ENCODE measurements around the gene CEBPE.

CEBPE gene

GRCh38 chr14:23101213-23101970, 17.7 kb downstream of the CEBPE start:
- no peak for DNase-seq

- no peak for DNase-seq
Measured at GRCh38 chr14:23099212-23099861, 19.7 kb downstream of the CEBPE start.

- peak; percentile 94 for DNase-seq
Measured at GRCh38 chr14:23097786-23098185, 21.3 kb downstream of the CEBPE start.

GRCh38 chr14:23095196-23096108, 23.6 kb downstream of the CEBPE start, which contains the start of gene C14orf119:
Gene C14orf119, plus strand, starts transcription at chr14:23095505. Its CDS starts 2,154 bp downstream, at chr14:23097659.
- peak; percentile 100 for DNase-seq

- DNase-seq = peak; percentile 96
Measured at GRCh38 chr14:23094666-23095195, 24.3 kb downstream of the CEBPE start, which contains the start of gene ACIN1. Gene ACIN1, minus strand, starts transcription at chr14:23095136. Its CDS starts 24 bp downstream, at chr14:23095112.

- no peak for DNase-seq
Measured at GRCh38 chr14:23093991-23094665, 24.9 kb downstream of the CEBPE start.

- DNase-seq = no peak
Measured at GRCh38 chr14:23093526-23093925, 25.5 kb downstream of the CEBPE start.

GRCh38 chr14:23093104-23093503, 26.0 kb downstream of the CEBPE start:
- no peak for DNase-seq

GRCh38 chr14:23091294-23092225, 27.5 kb downstream of the CEBPE start:
- no peak for DNase-seq

- DNase-seq = no peak
Measured at GRCh38 chr14:23090254-23090636, 28.8 kb downstream of the CEBPE start.

GRCh38 chr14:23089498-23090253, 29.4 kb downstream of the CEBPE start:
- DNase-seq = no peak

- no peak for DNase-seq
Measured at GRCh38 chr14:23086565-23086964, 32.5 kb downstream of the CEBPE start.

GRCh38 chr14:23085458-23085857, 33.6 kb downstream of the CEBPE start:
- DNase-seq = no peak

- no peak for DNase-seq
Measured at GRCh38 chr14:23080474-23080873, 38.6 kb downstream of the CEBPE start.

GRCh38 chr14:23079716-23080115, 39.3 kb downstream of the CEBPE start:
- DNase-seq = no peak

GRCh38 chr14:23078692-23079116, 40.4 kb downstream of the CEBPE start:
- peak; percentile 54 for DNase-seq

GRCh38 chr14:23077962-23078361, 41.1 kb downstream of the CEBPE start:
- no peak for DNase-seq

GRCh38 chr14:23076785-23077408, 42.2 kb downstream of the CEBPE start:
- DNase-seq = peak; percentile 71

GRCh38 chr14:23074906-23075305, 44.1 kb downstream of the CEBPE start:
- DNase-seq = no peak

Data from hematopoietic multipotent progenitor cell treated with erythropoietin and hydrocortisone succinate and interleukin-3 and kit ligand, for 6 days (in vitro differentiated cells).